ENCODE results near the gene PPP1R37.
A peak's percentile ranks its signal among the peaks of the same experiment; 100 is the strongest.

PPP1R37 gene

DNA sequence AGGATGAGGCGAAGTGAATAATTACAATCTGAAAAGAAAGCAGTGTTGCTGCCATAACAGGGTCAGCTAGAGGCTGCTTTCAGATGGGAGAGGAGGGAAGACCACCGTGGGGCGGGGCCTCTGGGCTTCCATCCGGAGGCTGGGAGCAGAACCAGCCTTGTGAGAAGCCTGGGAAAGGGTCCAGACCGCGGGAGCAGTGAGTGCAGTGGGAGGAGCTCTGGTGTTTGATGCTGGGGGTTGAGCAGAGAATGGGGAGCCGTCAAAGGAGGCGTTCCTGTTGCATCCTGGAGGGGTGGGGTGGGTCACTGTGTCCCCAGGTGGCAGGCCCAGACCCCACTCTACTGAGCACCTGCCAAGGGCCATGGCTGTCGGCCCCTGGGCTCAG, 49.7 kb downstream of the PPP1R37 start (continued):
- TF ChIP-seq ZNF335 (tag by site-specific recombination; conservative IDR thresholded peaks at IDR 0.05) (no peak), ZNF501 (tag by site-specific recombination; IDR thresholded peaks at IDR 0.05) (no peak)

GRCh38 chr19:45144431-45145269, 51.7 kb downstream of the PPP1R37 start:
- no peaks in the 10 kb centered on the region for H3K4me1 ChIP-seq (ENCODE audit: control insufficient read depth, insufficient read depth, low read length)
- TF ChIP-seq ZNF473 (tag by site-specific recombination; IDR thresholded peaks at IDR 0.05): no peak
- no peak for TF ChIP-seq ZNF670 (tag by site-specific recombination; IDR thresholded peaks at IDR 0.05; ENCODE audit: low read depth)
- no peak for TF ChIP-seq ZNF132 (tag by site-specific recombination; IDR thresholded peaks at IDR 0.05; ENCODE audit: borderline replicate concordance)
- no peak for TF ChIP-seq ZFP69B (tag by site-specific recombination; IDR thresholded peaks at IDR 0.05)
- no peak for TF ChIP-seq RBAK (tag by site-specific recombination; IDR thresholded peaks at IDR 0.05)
- TF ChIP-seq ZNF341 (tag by site-specific recombination; IDR thresholded peaks at IDR 0.05; ENCODE audit: low read depth): no peak
- TF ChIP-seq ZNF426 (tag by site-specific recombination; IDR thresholded peaks at IDR 0.05): no peak
- CTCF ChIA-PET: interaction anchor here (0.6 to 1.7 kb wide), 11 partner anchors 9 to 435 kb away, joined by 3 to 8 read pairs (median 3); partner anchors contain the start of gene PPP1R37
- no peak overlapping the region for H3K27ac ChIP-seq (ENCODE audit: extremely low read depth, low read depth, low read length)
- H3K9me3 ChIP-seq (ENCODE audit: control insufficient read depth, insufficient read depth, low read depth, low read length): no peaks in the 10 kb centered on the region
- H3K4me3 ChIP-seq (ENCODE audit: low read depth, low read length): no peak overlapping the region
- POLR2A ChIA-PET: no interaction called here
- H3K36me3 ChIP-seq (ENCODE audit: control insufficient read depth in 2 of 2, insufficient read depth in 1 of 2, low read length in 2 of 2): peaks cover 0 to 39% of the 10 kb centered on the region in 2 experiments; a peak in 2 of 3 replicates

GRCh38 chr19:45145270-45146189, 52.6 kb downstream of the PPP1R37 start:
- H3K36me3 ChIP-seq (ENCODE audit: control insufficient read depth in 2 of 2, insufficient read depth in 1 of 2, low read length in 2 of 2): peaks cover 0 to 39% of the 10 kb centered on the region in 2 experiments; a peak in 2 of 3 replicates
- H3K4me3 ChIP-seq (ENCODE audit: low read depth, low read length): no peak overlapping the region
- H3K4me1 ChIP-seq (ENCODE audit: control insufficient read depth, insufficient read depth, low read length): no peaks in the 10 kb centered on the region
- no peak overlapping the region for H3K27ac ChIP-seq (ENCODE audit: extremely low read depth, low read depth, low read length)
- H3K9me3 ChIP-seq (ENCODE audit: control insufficient read depth, insufficient read depth, low read depth, low read length): no peaks in the 10 kb centered on the region
- TF ChIP-seq, protein P1, sequence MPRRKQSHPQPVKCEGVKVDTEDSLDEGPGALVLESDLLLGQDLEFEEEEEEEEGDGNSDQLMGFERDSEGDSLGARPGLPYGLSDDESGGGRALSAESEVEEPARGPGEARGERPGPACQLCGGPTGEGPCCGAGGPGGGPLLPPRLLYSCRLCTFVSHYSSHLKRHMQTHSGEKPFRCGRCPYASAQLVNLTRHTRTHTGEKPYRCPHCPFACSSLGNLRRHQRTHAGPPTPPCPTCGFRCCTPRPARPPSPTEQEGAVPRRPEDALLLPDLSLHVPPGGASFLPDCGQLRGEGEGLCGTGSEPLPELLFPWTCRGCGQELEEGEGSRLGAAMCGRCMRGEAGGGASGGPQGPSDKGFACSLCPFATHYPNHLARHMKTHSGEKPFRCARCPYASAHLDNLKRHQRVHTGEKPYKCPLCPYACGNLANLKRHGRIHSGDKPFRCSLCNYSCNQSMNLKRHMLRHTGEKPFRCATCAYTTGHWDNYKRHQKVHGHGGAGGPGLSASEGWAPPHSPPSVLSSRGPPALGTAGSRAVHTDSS (tag by site-specific recombination; IDR thresholded peaks at IDR 0.05): peak; percentile 54; the same call in 1 of the 2 replicates
- TF ChIP-seq SP2 (tag by site-specific recombination; IDR thresholded peaks at IDR 0.05): no peak
- TF ChIP-seq ZNF24 (tag by site-specific recombination; IDR thresholded peaks at IDR 0.05): no peak
- TF ChIP-seq PRDM10 (tag by site-specific recombination; IDR thresholded peaks at IDR 0.05): no peak
- POLR2A ChIA-PET: no interaction called here
- CTCF ChIA-PET: no interaction called here

Data from HEK293 (cell line).